ENCODE data around the gene MSL1.

GRCh38 chr17:40124279-40125141 lies 2.7 kb downstream of the MSL1 start:
- TF ChIP-seq POLR2A (IDR thresholded peaks at IDR 0.05) (no peak), CTCF (IDR thresholded peaks at IDR 0.05) (no peak)
